Suppressor macrophage (primary cell): ENCODE data around the gene USP53.
A peak's percentile ranks its signal among the peaks of the same experiment; 100 is the strongest.
"Not testable (repeated sequence)": the region's sequence is repeated elsewhere in the genome, so short reads cannot be mapped to it uniquely, and the experiment has no call there.

Source experiments
- DNase-seq, 4 experiments: peaks; one replicate each; pipeline ENCODE4 v3.0.0-alpha.2; 2020 to 2022
- total RNA-seq, 17 experiments: gene quantifications; one replicate each; lab custom pipeline; 2026; ENCODE audit warnings: mixed read lengths in 6 of 17, inconsistent platforms in 3 of 17; lab: John Stamatoyannopoulos, UW

Gene USP53
- total RNA-seq, result 6.9 to 49.1 (median 16.6) reads per million in 17 experiments

- DNase-seq, result peak; percentile 93 to 95 (median 95)
Observed at GRCh38 chr4:119212234-119212963, at the start of gene USP53. TSS of gene USP53 (plus strand) at chr4:119212713. CDS start at chr4:119239760, 27,047 bp downstream.

- DNase-seq, result no peak
Observed at GRCh38 chr4:119165767-119166166, 46.7 kb upstream of the USP53 start.

GRCh38 chr4:119170195-119170594 lies 42.3 kb upstream of the USP53 start:
- no peak for DNase-seq

- no peak for DNase-seq
Observed at GRCh38 chr4:119172223-119172622, 40.3 kb upstream of the USP53 start.

- DNase-seq, result not testable (repeated sequence)
Observed at GRCh38 chr4:119173729-119174361, 38.7 kb upstream of the USP53 start.

GRCh38 chr4:119179011-119179410 lies 33.5 kb upstream of the USP53 start:
- no peak for DNase-seq

GRCh38 chr4:119184128-119184527 lies 28.4 kb upstream of the USP53 start:
- no peak for DNase-seq

GRCh38 chr4:119189638-119190037 lies 22.9 kb upstream of the USP53 start:
- peak in 1 of 4 experiments; percentile 8 for DNase-seq

GRCh38 chr4:119190354-119190753 lies 22.2 kb upstream of the USP53 start:
- no peak for DNase-seq

- DNase-seq, result no peak
Observed at GRCh38 chr4:119191505-119191904, 21.0 kb upstream of the USP53 start.

GRCh38 chr4:119197772-119198212 lies 14.7 kb upstream of the USP53 start:
- no peak for DNase-seq

GRCh38 chr4:119204916-119205315 lies 7.6 kb upstream of the USP53 start:
- peak; percentile 7 to 60 (median 30) for DNase-seq

- DNase-seq, result no peak
Observed at GRCh38 chr4:119205690-119206089, 6.8 kb upstream of the USP53 start.

- no peak for DNase-seq
Observed at GRCh38 chr4:119206178-119206577, 6.3 kb upstream of the USP53 start.

- no peak for DNase-seq
Observed at GRCh38 chr4:119207051-119207450, 5.5 kb upstream of the USP53 start.

- DNase-seq, result peak; percentile 55 to 89 (median 73)
Observed at GRCh38 chr4:119209077-119209476, 3.4 kb upstream of the USP53 start.

- DNase-seq, result no peak
Observed at GRCh38 chr4:119209586-119209985, 2.9 kb upstream of the USP53 start.

- DNase-seq, result peak in 2 of 4 experiments; percentile 37 to 51
Observed at GRCh38 chr4:119210775-119211174, 1.7 kb upstream of the USP53 start.

GRCh38 chr4:119211867-119212233 lies 663 bp upstream of the USP53 start:
- no peak for DNase-seq

GRCh38 chr4:119212964-119213606 lies 572 bp downstream of the USP53 start:
- DNase-seq, result peak; percentile 78 to 90 (median 86)

GRCh38 chr4:119218093-119218492 lies 5.6 kb downstream of the USP53 start:
- no peak for DNase-seq

GRCh38 chr4:119221412-119221811 lies 8.9 kb downstream of the USP53 start:
- no peak for DNase-seq

GRCh38 chr4:119227690-119228089 lies 15.2 kb downstream of the USP53 start:
- DNase-seq, result no peak

GRCh38 chr4:119228406-119228805 lies 15.9 kb downstream of the USP53 start:
- no peak for DNase-seq
